Mesodermal cell (in vitro differentiated cells): ENCODE results near the gene DHX34.
"Not testable (repeated sequence)": the region's sequence is repeated elsewhere in the genome, so short reads cannot be mapped to it uniquely, and the experiment has no call there.

ENCODE experiments used
- H3K27ac ChIP-seq: 2 replicates; pipeline ENCODE4 v1.7.0; 2013; ENCODE audit warnings: mild to moderate bottlenecking, low read depth, low read length, moderate library complexity; ENCODE audit not compliant: severe bottlenecking
- H3K36me3 ChIP-seq: 2 replicates; pipeline ENCODE4 v1.7.1; 2013; ENCODE audit warnings: mild to moderate bottlenecking, low read length, moderate library complexity; ENCODE audit not compliant: control insufficient read depth, insufficient read depth
- H3K4me1 ChIP-seq: one replicate; pipeline ENCODE4 v1.7.1; 2013; ENCODE audit warnings: mild to moderate bottlenecking, low read length; ENCODE audit not compliant: insufficient read depth, control insufficient read depth, poor library complexity, severe bottlenecking
- H3K4me3 ChIP-seq: 2 replicates; pipeline ENCODE4 v1.7.0; 2013; ENCODE audit warnings: low read length, control low read depth, mild to moderate bottlenecking; ENCODE audit not compliant: insufficient read depth, poor library complexity, severe bottlenecking; ENCODE audit errors: extremely low read depth
- H3K9me3 ChIP-seq: 2 replicates; pipeline ENCODE4 v1.7.1; 2013; ENCODE audit warnings: mild to moderate bottlenecking, low read length, moderate library complexity; ENCODE audit not compliant: control insufficient read depth
- WGBS, 2 experiments: methylation state at CpG; one replicate each; pipeline ENCODE4 v1.1.5; 2013; ENCODE audit warnings: missing lambda C conversion rate in 2 of 2; ENCODE audit not compliant: insufficient coverage in 2 of 2; 5-methylcytosine and 5-hydroxymethylcytosine counted together

DHX34 gene

GRCh38 chr19:47378246-47378645 lies 29.1 kb downstream of the DHX34 start:
- 94 to 97% methylated on average over 8 to 9 of the region's 11 CpGs for WGBS, 2 experiments
- H3K4me1 ChIP-seq, result no peaks in the 10 kb centered on the region
- peaks cover 86% of the 10 kb centered on the region for H3K36me3 ChIP-seq
- no peaks in the 10 kb centered on the region for H3K9me3 ChIP-seq
- no peak overlapping the region for H3K4me3 ChIP-seq
- no peak overlapping the region for H3K27ac ChIP-seq

DNA sequence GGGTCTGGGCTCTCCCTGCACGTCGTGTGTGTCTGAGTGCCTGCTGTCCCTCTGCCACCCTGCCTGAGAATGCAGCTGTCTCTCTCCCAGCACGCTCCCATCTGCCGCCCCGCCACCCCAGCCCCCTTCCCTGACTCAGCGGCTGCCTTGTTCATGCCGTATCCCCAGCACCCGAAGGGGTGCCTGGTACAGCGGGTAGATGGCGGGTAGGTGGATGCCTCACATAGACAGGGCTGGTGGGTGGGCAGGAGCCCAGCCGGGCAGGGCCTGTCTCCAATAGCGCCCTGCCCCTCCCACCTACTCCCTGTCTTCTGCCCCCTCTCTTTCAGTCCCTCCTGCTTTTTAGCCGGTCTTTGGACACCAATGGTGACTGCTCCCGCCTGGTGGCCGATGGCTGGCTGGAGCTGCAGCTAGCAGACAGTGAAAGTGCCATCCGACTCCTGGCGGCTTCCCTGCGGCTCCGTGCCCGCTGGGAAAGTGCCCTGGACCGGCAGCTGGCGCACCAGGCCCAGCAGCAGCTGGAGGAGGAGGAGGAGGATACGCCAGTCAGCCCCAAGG lies 30.3 kb downstream of the DHX34 start:
- Histone ChIP-seq H3K9me3 (no peaks in the 10 kb centered on the region), H3K36me3 (peaks cover 77% of the 10 kb centered on the region), H3K4me3 (no peak overlapping the region), H3K4me1 (no peaks in the 10 kb centered on the region), H3K27ac (no peak overlapping the region)
- 95 to 96% methylated on average over 16 to 19 of the region's 23 CpGs for WGBS, 2 experiments

GRCh38 chr19:47380559-47380958 lies 31.4 kb downstream of the DHX34 start:
- H3K4me3 ChIP-seq, result no peak overlapping the region
- H3K9me3 ChIP-seq, result no peaks in the 10 kb centered on the region
- H3K36me3 ChIP-seq, result peaks cover 68% of the 10 kb centered on the region
- H3K27ac ChIP-seq, result no peak overlapping the region
- H3K4me1 ChIP-seq, result no peaks in the 10 kb centered on the region
- 80 to 92% methylated on average over 1 to 5 of the region's 6 CpGs for WGBS, 2 experiments

DNA sequence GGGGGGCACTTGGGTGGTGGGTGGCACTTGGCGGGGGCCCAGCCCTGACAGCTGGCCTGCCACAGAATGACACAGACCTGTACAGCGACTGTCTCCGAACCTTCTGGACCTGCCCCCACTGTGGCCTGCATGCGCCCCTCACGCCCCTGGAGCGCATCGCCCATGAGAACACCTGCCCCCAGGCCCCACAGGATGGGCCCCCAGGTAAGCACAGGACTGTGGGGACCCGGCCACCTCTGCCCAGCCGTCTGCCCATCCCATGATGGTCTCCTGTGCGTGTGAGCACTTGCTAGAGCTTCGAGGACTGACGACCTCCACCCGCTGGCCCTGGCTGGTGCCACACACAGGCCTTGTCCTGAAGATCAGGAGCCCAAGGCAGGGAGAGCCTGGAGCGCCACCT lies 32.0 kb downstream of the DHX34 start:
- Histone ChIP-seq H3K4me3 (no peak overlapping the region), H3K9me3 (no peaks in the 10 kb centered on the region), H3K36me3 (peaks cover 62% of the 10 kb centered on the region), H3K4me1 (no peaks in the 10 kb centered on the region), H3K27ac (no peak overlapping the region)
- WGBS, 2 experiments, result 95 to 99% methylated on average over 14 of the region's 14 CpGs

GRCh38 chr19:47381653-47382279 lies 32.7 kb downstream of the DHX34 start:
- Histone ChIP-seq H3K4me1 (no peaks in the 10 kb centered on the region), H3K27ac (no peak overlapping the region), H3K4me3 (no peak overlapping the region), H3K9me3 (no peaks in the 10 kb centered on the region), H3K36me3 (peaks cover 56% of the 10 kb centered on the region)
- WGBS, 2 experiments, result 89 to 92% methylated on average over 10 of the region's 11 CpGs

- not testable (repeated sequence) for H3K9me3 ChIP-seq, H3K4me1 ChIP-seq, H3K27ac ChIP-seq, H3K4me3 ChIP-seq
- WGBS, 2 experiments, result 82% methylated on average over 2 of the region's 5 CpGs; no CpG with 5 or more reads in 1 of the 2 experiments
- peaks cover 37% of the 10 kb centered on the region for H3K36me3 ChIP-seq
Measured at GRCh38 chr19:47383890-47384289, 34.8 kb downstream of the DHX34 start.

DNA sequence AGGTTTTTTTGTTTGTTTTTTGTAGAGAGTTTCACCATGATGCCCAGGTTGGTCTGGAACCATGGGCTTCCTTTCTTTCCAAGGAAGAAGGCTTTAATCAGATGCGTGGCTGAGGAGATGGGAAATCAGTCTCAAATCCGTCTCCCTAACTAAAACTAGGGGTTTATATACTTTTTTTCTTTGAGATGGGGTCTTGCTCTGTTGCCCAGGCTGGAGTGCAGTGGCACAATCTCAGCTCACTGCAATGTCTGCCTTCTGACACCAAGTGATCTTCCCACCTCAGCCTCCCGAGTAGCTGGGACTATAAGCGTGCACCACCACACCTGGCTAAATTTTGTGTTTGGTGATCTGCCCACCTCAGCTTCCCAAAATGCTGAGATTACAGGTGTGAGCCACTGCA lies 35.4 kb downstream of the DHX34 start:
- H3K4me1 ChIP-seq, H3K9me3 ChIP-seq, H3K4me3 ChIP-seq, H3K27ac ChIP-seq: not testable (repeated sequence)
- 93 to 100% methylated on average over 2 to 3 of the region's 4 CpGs for WGBS, 2 experiments
- H3K36me3 ChIP-seq, result peaks cover 32% of the 10 kb centered on the region

- H3K27ac ChIP-seq, H3K4me1 ChIP-seq, H3K9me3 ChIP-seq, H3K4me3 ChIP-seq: not testable (repeated sequence)
- peaks cover 12% of the 10 kb centered on the region for H3K36me3 ChIP-seq
- 92 to 93% methylated on average over 10 of the region's 12 CpGs for WGBS, 2 experiments
Measured at GRCh38 chr19:47386582-47386981, 37.5 kb downstream of the DHX34 start.

DNA sequence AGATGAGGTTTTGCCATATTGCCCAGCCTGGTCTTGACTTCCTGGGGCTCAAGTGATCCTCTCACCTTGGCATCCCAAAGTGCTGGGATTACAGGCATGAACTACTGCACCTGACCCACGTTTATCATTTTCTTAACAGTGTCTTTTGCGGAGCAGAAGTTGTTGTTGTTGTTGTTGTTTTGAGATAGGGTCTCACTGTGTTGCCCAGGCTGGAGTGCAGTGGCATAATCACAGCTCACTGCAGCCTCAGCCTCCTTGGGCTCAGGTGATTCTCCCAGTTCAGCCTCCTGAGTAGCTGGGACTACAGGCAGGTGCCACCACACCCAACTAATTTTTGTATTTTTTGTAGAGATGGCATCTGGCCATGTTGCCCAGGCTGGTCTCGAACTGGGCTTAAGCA lies 38.5 kb downstream of the DHX34 start:
- H3K27ac ChIP-seq, H3K36me3 ChIP-seq, H3K9me3 ChIP-seq, H3K4me3 ChIP-seq, H3K4me1 ChIP-seq: not testable (repeated sequence)
- 100% methylated on average over 1 to 3 of the region's 3 CpGs for WGBS, 2 experiments

- not testable (repeated sequence) for H3K27ac ChIP-seq, H3K36me3 ChIP-seq, H3K4me1 ChIP-seq, H3K4me3 ChIP-seq, H3K9me3 ChIP-seq
- 90 to 96% methylated on average over 4 of the region's 5 CpGs for WGBS, 2 experiments
Measured at GRCh38 chr19:47388721-47389120, 39.6 kb downstream of the DHX34 start.

- 97 to 98% methylated on average over 8 of the region's 9 CpGs for WGBS, 2 experiments
- no peaks in the 10 kb centered on the region for H3K9me3 ChIP-seq
- no peaks in the 10 kb centered on the region for H3K4me1 ChIP-seq
- H3K4me3 ChIP-seq, result no peak overlapping the region
- H3K36me3 ChIP-seq, result no peaks in the 10 kb centered on the region
- no peak overlapping the region for H3K27ac ChIP-seq
Measured at GRCh38 chr19:47389150-47389556, 40.0 kb downstream of the DHX34 start.
